ENCODE results near the gene ACAP2.

The ACAP2 gene

DNA sequence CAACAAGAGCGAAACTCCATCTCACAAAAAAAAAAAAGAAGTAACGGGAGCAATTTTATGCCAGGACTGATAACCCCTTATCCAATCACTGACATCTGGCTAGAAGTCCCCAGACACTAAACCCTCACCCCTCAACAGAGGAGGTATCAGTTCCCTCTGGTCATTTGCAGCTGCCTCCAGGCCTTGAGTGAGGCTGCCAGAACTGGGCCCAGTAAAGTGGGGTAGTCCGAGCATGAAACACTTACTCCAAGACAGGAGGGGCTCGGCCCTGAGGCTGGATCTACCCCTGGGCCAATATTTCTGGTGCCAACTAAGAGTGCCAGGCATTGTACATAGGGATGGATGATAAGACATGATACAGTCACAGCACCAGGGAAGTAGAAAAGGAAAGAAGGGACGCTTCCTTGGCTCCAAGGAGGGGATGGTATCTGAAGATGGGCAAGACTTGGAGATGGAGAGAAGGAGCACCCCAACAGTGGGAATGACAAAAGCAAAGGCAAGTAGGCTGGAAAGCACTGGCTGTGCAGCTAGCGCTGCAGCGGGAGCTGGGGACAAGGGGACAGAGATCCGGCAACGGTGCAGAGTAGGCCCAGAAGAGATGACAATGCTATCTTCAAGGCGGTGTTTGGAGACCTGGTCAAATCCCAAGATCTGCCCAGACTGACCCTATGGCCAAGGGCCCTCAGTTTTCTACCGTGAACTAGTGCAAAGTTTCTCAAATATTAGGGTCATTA lies 174.1 kb downstream of the ACAP2 start:
- Histone ChIP-seq H3K9me3 (replicated peaks in 1 of 11) (no peaks in the 10 kb centered on the region), H3K27me3 (no peaks in the 10 kb centered on the region), H3K27ac (no peak overlapping the region; a peak in 1 of 22 replicates), H3K9ac (peak overlapping the region in 3 of 11 experiments; percentile 90 to 92 (median 91); a peak in 5 of 22 replicates), H3K36me3 (peaks cover 0 to 30% (median 21%) of the 10 kb centered on the region in 11 experiments; a peak in 18 of 22 replicates), H4K20me1 (peaks cover 0 to 68% (median 30%) of the 10 kb centered on the region in 11 experiments; a peak in 17 of 22 replicates), H3K4me3 (peak overlapping the region in 5 of 10 experiments; percentile 72 to 88 (median 80); a peak in 7 of 20 replicates), H3K4me1 (peaks cover 32 to 65% (median 44%) of the 10 kb centered on the region in 10 experiments), H3K4me2 (peak overlapping the region; percentile 89 to 100 (median 96))
- no peak for TF ChIP-seq Cebpa-rat (IDR thresholded peaks at IDR 0.05)

GRCh38 chr3:195267096-195267495 lies 175.7 kb downstream of the ACAP2 start:
- H3K36me3 ChIP-seq: peaks cover 0 to 37% (median 21%) of the 10 kb centered on the region in 11 experiments; a peak in 18 of 22 replicates
- H3K9ac ChIP-seq: no peak overlapping the region
- H3K9me3 ChIP-seq (replicated peaks in 1 of 11): no peaks in the 10 kb centered on the region
- H4K20me1 ChIP-seq: peaks cover 0 to 84% (median 31%) of the 10 kb centered on the region in 11 experiments; a peak in 17 of 22 replicates
- no peak overlapping the region for H3K4me2 ChIP-seq
- no peaks in the 10 kb centered on the region for H3K27me3 ChIP-seq
- peaks cover 33 to 73% (median 51%) of the 10 kb centered on the region in 10 experiments for H3K4me1 ChIP-seq
- TF ChIP-seq Cebpa-rat (IDR thresholded peaks at IDR 0.05): no peak
- no peak overlapping the region for H3K27ac ChIP-seq
- H3K4me3 ChIP-seq: no peak overlapping the region

DNA sequence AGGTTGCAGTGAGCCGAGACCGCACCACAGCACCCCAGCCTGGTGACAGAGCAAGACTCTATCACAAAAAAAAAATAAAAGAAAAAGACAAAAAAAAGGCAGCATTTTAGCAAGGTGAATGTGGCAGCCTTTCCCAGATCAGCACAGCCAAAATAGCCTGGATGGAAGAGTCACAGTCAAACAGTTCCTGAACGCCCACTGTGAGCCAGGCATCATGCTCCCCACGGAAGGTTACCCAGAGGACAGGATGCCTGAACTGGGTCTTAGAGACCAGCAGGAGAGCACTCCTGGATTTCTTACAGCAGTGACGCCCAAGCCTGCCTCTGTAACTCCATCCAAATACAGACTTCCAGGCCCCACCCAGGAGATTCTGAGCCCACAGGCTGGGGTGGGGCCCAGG lies 176.4 kb downstream of the ACAP2 start:
- no peak overlapping the region for H3K27ac ChIP-seq
- no peaks in the 10 kb centered on the region for H3K27me3 ChIP-seq
- H3K36me3 ChIP-seq: peaks cover 0 to 37% (median 21%) of the 10 kb centered on the region in 11 experiments; a peak in 18 of 22 replicates
- H3K4me2 ChIP-seq: no peak overlapping the region
- H3K9ac ChIP-seq: no peak overlapping the region; a peak in 1 of 22 replicates
- H4K20me1 ChIP-seq: peaks cover 0 to 90% (median 31%) of the 10 kb centered on the region in 11 experiments; a peak in 17 of 22 replicates
- H3K9me3 ChIP-seq (replicated peaks in 1 of 11): no peaks in the 10 kb centered on the region
- peaks cover 30 to 74% (median 50%) of the 10 kb centered on the region in 10 experiments for H3K4me1 ChIP-seq
- no peak overlapping the region for H3K4me3 ChIP-seq
- no peak for TF ChIP-seq Cebpa-rat (IDR thresholded peaks at IDR 0.05)

DNA sequence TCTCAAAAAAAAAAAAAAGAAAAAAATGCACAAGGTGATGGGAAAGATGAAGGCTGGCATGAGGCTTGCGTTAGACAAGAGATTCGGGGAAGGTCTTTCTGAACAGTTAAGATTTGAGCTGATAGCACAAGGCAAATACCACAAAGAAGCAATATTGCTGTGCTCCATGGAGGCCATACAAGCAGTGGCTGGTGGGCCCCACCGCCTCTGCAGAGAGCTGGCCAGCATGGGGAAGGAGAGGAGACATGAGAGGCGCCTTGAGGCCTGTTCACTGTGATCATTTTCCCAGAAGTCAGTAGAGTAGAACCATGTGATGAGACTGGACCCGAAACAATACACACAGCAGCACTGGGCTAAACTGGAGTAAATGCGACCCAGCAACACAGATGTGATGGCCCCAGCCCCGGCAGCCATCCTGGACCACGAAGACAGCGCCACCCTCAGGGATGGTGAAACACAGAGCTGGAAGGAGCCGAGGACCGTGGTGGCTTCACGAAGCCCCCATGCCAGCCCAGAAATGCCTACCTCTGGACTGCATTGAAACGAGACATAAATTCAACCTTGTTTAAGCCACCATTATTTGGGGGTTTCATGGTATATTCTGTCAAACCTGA lies 177.3 kb downstream of the ACAP2 start:
- Histone ChIP-seq H3K27ac (no peak overlapping the region), H3K4me1 (peaks cover 40 to 82% (median 59%) of the 10 kb centered on the region in 10 experiments), H3K9ac (no peak overlapping the region; a peak in 1 of 22 replicates), H3K4me2 (peak overlapping the region in 1 of 11 experiments; percentile 84; a peak in 1 of 22 replicates), H3K27me3 (no peaks in the 10 kb centered on the region), H3K9me3 (replicated peaks in 1 of 11) (no peaks in the 10 kb centered on the region), H3K4me3 (no peak overlapping the region), H3K36me3 (peaks cover 0 to 37% (median 21%) of the 10 kb centered on the region in 11 experiments; a peak in 18 of 22 replicates), H4K20me1 (peaks cover 0 to 99% (median 36%) of the 10 kb centered on the region in 11 experiments; a peak in 18 of 22 replicates)
- no peak for TF ChIP-seq Cebpa-rat (IDR thresholded peaks at IDR 0.05)

DNA sequence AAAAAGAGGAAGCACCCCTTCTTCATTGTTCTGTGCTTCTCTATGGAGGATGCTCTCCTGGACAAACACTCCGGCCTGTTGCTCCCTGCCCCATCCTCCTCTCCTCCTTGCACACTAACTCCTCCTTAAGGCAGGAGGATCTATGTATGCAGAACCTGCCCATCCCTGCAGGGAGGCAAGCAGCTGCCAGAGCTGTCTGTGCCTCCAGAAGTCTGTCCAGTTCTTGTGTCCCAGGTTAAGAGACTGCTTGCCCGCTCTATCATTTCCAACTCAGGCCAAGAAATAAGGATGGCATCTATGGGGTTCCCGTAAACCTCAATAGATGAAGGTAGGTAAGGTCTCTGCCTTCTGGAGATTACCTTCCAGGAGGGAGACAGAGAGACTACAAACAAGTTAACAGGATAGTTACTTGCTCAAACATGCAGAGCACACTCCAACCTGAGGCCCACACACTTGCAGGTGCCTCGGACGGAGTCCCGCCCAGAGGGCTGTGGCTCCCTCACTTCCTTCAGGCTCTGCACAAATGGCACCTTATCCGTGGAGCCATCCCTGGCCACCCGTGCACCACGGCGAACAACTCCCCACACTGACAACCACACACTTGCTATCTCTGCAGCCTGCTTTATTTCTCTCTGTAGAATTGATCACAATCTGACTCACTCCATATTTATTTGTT lies 178.8 kb downstream of the ACAP2 start:
- H3K9ac ChIP-seq: peak overlapping the region in 5 of 11 experiments; percentile 4 to 28 (median 19); a peak in 5 of 22 replicates
- peaks cover 0 to 37% (median 21%) of the 10 kb centered on the region in 11 experiments; a peak in 18 of 22 replicates for H3K36me3 ChIP-seq
- H3K9me3 ChIP-seq (replicated peaks in 1 of 11): no peaks in the 10 kb centered on the region
- H3K4me3 ChIP-seq: no peak overlapping the region; a peak in 1 of 20 replicates
- H4K20me1 ChIP-seq: peaks cover 0 to 93% (median 30%) of the 10 kb centered on the region in 11 experiments; a peak in 18 of 22 replicates
- peak overlapping the region in 7 of 11 experiments; percentile 17 to 65 (median 58); a peak in 12 of 22 replicates for H3K27ac ChIP-seq
- H3K4me1 ChIP-seq: peaks cover 36 to 79% (median 56%) of the 10 kb centered on the region in 10 experiments
- H3K4me2 ChIP-seq: peak overlapping the region in 10 of 11 experiments; percentile 45 to 88 (median 63); a peak in 20 of 22 replicates
- TF ChIP-seq Cebpa-rat (IDR thresholded peaks at IDR 0.05): no peak
- no peaks in the 10 kb centered on the region for H3K27me3 ChIP-seq

DNA sequence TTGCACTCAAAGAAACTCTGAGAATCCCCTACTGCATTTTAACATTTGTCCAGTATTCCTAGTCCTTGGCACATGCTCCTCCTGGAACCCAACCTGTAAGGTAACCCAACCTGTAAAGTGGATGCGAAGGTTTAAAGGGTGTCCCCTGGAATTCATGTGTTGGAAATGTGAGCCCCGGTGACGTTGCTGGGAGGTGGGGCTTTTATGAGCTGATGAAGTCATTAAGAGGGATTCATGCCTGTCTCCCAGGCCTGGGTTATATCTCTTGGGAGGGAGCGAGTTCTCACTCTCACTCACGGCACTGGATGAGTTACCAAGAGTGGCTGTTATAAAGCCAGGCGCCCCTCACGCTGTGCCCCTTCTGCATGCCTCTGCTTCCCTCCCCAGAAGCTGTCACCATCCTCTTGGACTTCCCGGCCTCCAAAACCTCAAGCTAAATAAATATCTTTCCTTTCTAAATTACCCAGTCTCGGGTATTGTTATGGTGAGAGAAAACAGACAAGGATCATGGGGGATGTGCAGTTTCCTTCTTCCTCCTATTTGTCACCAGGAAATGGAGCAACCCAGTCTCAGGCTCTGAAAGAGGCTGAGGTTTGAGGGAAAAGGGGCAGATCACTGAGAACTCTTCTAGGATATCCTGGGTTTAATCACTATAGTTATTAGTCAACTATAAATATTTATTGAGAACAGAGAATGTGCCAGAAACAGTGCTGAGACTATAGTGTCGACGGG lies 179.5 kb downstream of the ACAP2 start:
- Histone ChIP-seq H3K36me3 (peaks cover 0 to 37% (median 21%) of the 10 kb centered on the region in 11 experiments; a peak in 18 of 22 replicates), H3K9me3 (replicated peaks in 1 of 11) (no peaks in the 10 kb centered on the region), H3K4me2 (peak overlapping the region in 10 of 11 experiments; percentile 45 to 88 (median 63); a peak in 20 of 22 replicates), H3K4me3 (no peak overlapping the region), H3K27me3 (no peaks in the 10 kb centered on the region; a peak in 1 of 22 replicates), H4K20me1 (peaks cover 0 to 93% (median 23%) of the 10 kb centered on the region in 11 experiments; a peak in 15 of 22 replicates), H3K9ac (peak overlapping the region in 5 of 11 experiments; percentile 4 to 34 (median 29); a peak in 7 of 22 replicates), H3K4me1 (peaks cover 36 to 79% (median 56%) of the 10 kb centered on the region in 10 experiments), H3K27ac (peak overlapping the region in 7 of 11 experiments; percentile 17 to 65 (median 58); a peak in 13 of 22 replicates)
- no peak for TF ChIP-seq Cebpa-rat (IDR thresholded peaks at IDR 0.05)

- Histone ChIP-seq H3K4me1 (peaks cover 40 to 74% (median 61%) of the 10 kb centered on the region in 10 experiments), H3K27ac (no peak overlapping the region), H4K20me1 (peaks cover 0 to 93% (median 33%) of the 10 kb centered on the region in 11 experiments; a peak in 18 of 22 replicates), H3K9me3 (replicated peaks in 1 of 11) (no peaks in the 10 kb centered on the region), H3K27me3 (no peaks in the 10 kb centered on the region; a peak in 1 of 22 replicates), H3K9ac (no peak overlapping the region), H3K4me2 (peak overlapping the region in 2 of 11 experiments; percentile 99 to 100; a peak in 4 of 22 replicates), H3K4me3 (no peak overlapping the region), H3K36me3 (peaks cover 0 to 27% (median 15%) of the 10 kb centered on the region in 11 experiments; a peak in 16 of 22 replicates)
- no peak for TF ChIP-seq Cebpa-rat (IDR thresholded peaks at IDR 0.05)
Measured at GRCh38 chr3:195261925-195262324, 180.9 kb downstream of the ACAP2 start.
